ENCODE results near the gene C19orf18. TPM values are rescaled to one million over a fixed set of nuclear protein-coding genes. Genes with fewer than 3 reads are reported as not detected.
A peak's percentile ranks its signal among the peaks of the same experiment; 100 is the strongest.

The C19orf18 gene
- total and polyA plus RNA-seq, 5 donors: 2.1 to 2.9 (median 2.8) TPM

GRCh38 chr19:58003174-58003828 lies 29.0 kb upstream of the C19orf18 start:
- peak in 1 of 2 donors; percentile 34 for ATAC-seq
- Histone ChIP-seq H3K27me3 (ENCODE audit: control insufficient read depth, insufficient read depth) (no peaks in the 10 kb centered on the region), H3K9me3 (ENCODE audit: control insufficient read depth, low read length) (peaks cover 5% of the 10 kb centered on the region), H3K4me3 (ENCODE audit: low read length) (peak overlapping the region; percentile 85), H3K27ac (ENCODE audit: low read length) (peak overlapping the region; percentile 69), H3K4me1 (ENCODE audit: control insufficient read depth, insufficient read depth, low read length) (peaks cover 6% of the 10 kb centered on the region)
- intact Hi-C loops (cut with DNase I): no loop called here
- WGBS: 20% methylated on average over 31 of the region's 31 CpGs
- no peak for DNase-seq

- Histone ChIP-seq H3K9me3 (ENCODE audit: control insufficient read depth, low read length) (peaks cover 5% of the 10 kb centered on the region), H3K27ac (ENCODE audit: low read length) (peak within 1 kb of the TSS; percentile 87), H3K4me1 (ENCODE audit: control insufficient read depth, insufficient read depth, low read length) (peaks cover 6% of the 10 kb centered on the region), H3K27me3 (ENCODE audit: control insufficient read depth, insufficient read depth) (no peaks in the 10 kb centered on the region), H3K4me3 (ENCODE audit: low read length) (peak within 1 kb of the TSS; percentile 85)
- ATAC-seq (peak; percentile 98 to 99), DNase-seq (peak; percentile 91 to 96 (median 95))
- intact Hi-C loops (cut with DNase I): no loop called here
- WGBS: under 1% methylated on average over 91 of the region's 91 CpGs
Measured at GRCh38 chr19:58002384-58003173, 28.2 kb upstream of the C19orf18 start, which contains the start of gene ZNF606. TSS of gene ZNF606 (minus strand) at chr19:58002820. CDS start at chr19:58001319, 1,501 bp downstream.

DNA sequence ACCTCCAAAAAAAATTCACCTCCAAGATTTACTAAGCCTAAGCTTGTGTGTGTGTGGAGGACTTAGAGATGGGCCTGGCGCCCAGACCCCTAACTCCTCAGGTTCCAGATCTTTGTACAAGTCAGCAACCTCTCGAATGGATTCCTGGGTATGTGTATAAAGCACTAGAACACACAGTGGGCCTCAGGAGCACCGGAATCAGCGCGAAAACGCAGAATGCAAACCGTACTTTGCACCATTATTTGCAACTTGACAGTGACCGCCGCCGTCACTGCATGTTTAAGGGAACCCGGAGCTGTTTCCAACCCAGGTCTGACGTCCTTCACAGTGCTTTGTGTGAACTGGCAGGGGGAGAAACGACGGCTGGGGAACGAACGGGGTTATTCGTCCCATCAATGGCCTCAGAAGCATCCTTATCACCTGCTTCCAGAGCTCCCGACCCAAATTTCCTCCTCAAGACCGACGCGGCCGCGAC lies 27.6 kb upstream of the C19orf18 start:
- H3K4me1 ChIP-seq (ENCODE audit: control insufficient read depth, insufficient read depth, low read length): peaks cover 6% of the 10 kb centered on the region
- peaks cover 2% of the 10 kb centered on the region for H3K9me3 ChIP-seq (ENCODE audit: control insufficient read depth, low read length)
- ATAC-seq (peak; percentile 6 to 11), DNase-seq (no peak)
- H3K4me3 ChIP-seq (ENCODE audit: low read length): peak overlapping the region; percentile 85
- intact Hi-C loops (cut with DNase I): no loop called here
- no peaks in the 10 kb centered on the region for H3K27me3 ChIP-seq (ENCODE audit: control insufficient read depth, insufficient read depth)
- under 1% methylated on average over 23 of the region's 23 CpGs for WGBS
- peak overlapping the region; percentile 87 for H3K27ac ChIP-seq (ENCODE audit: low read length)

- H3K4me3 ChIP-seq (ENCODE audit: low read length): no peak overlapping the region
- H3K27me3 ChIP-seq (ENCODE audit: control insufficient read depth, insufficient read depth): no peaks in the 10 kb centered on the region
- WGBS: 95% methylated on average over 4 of the region's 4 CpGs
- intact Hi-C loops (cut with DNase I): no loop called here
- DNase-seq (no peak), ATAC-seq (no peak)
- H3K27ac ChIP-seq (ENCODE audit: low read length): no peak overlapping the region
- H3K9me3 ChIP-seq (ENCODE audit: control insufficient read depth, low read length): peaks cover 4% of the 10 kb centered on the region
- peaks cover 6% of the 10 kb centered on the region for H3K4me1 ChIP-seq (ENCODE audit: control insufficient read depth, insufficient read depth, low read length)
Measured at GRCh38 chr19:58000677-58001076, 26.3 kb upstream of the C19orf18 start.

DNA sequence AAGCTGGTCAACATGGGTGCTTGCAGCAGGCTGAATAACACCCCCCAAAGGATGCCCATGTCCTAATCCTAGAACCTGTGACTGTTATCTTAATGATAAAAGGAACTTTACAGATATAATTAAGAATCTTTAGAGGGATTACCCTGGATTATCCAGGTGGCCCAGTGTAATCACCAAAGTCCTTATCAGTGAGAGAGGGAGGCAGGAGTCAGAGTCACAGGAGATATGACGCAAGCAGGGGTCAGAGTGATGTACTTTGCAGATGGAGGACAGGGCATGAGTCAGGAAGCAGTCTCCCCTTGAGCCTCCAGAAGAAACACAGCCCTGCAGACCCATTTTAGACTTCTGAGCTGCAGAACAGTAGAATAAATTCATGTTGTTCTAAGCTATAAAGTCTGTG lies 18.5 kb upstream of the C19orf18 start:
- Histone ChIP-seq H3K9me3 (ENCODE audit: control insufficient read depth, low read length) (peaks cover 25% of the 10 kb centered on the region), H3K4me1 (ENCODE audit: control insufficient read depth, insufficient read depth, low read length) (no peaks in the 10 kb centered on the region), H3K27ac (ENCODE audit: low read length) (no peak overlapping the region), H3K27me3 (ENCODE audit: control insufficient read depth, insufficient read depth) (no peaks in the 10 kb centered on the region), H3K4me3 (ENCODE audit: low read length) (no peak overlapping the region)
- ATAC-seq (no peak), DNase-seq (no peak)
- intact Hi-C loops (cut with DNase I): no loop called here
- 94% methylated on average over 1 of the region's 1 CpG for WGBS

- Histone ChIP-seq H3K27ac (ENCODE audit: low read length) (no peak overlapping the region), H3K4me3 (ENCODE audit: low read length) (no peak overlapping the region), H3K9me3 (ENCODE audit: control insufficient read depth, low read length) (peaks cover 45% of the 10 kb centered on the region), H3K4me1 (ENCODE audit: control insufficient read depth, insufficient read depth, low read length) (no peaks in the 10 kb centered on the region), H3K27me3 (ENCODE audit: control insufficient read depth, insufficient read depth) (no peaks in the 10 kb centered on the region)
- DNase-seq (no peak), ATAC-seq (no peak)
- 98% methylated on average over 3 of the region's 3 CpGs for WGBS
- intact Hi-C loops (cut with DNase I): no loop called here
Measured at GRCh38 chr19:57978586-57979289, 4.4 kb upstream of the C19orf18 start.

- intact Hi-C loops (cut with DNase I): no loop called here
- H3K9me3 ChIP-seq (ENCODE audit: control insufficient read depth, low read length): peaks cover 13% of the 10 kb centered on the region
- 94% methylated on average over 8 of the region's 8 CpGs for WGBS
Measured at GRCh38 chr19:57964761-57965160, 9.6 kb downstream of the C19orf18 start.

GRCh38 chr19:57961785-57962184 lies 12.5 kb downstream of the C19orf18 start:
- Histone ChIP-seq H3K4me1 (ENCODE audit: control insufficient read depth, insufficient read depth, low read length) (no peaks in the 10 kb centered on the region), H3K27me3 (ENCODE audit: control insufficient read depth, insufficient read depth) (no peaks in the 10 kb centered on the region), H3K4me3 (ENCODE audit: low read length) (no peak overlapping the region), H3K27ac (ENCODE audit: low read length) (no peak overlapping the region), H3K9me3 (ENCODE audit: control insufficient read depth, low read length) (peaks cover 7% of the 10 kb centered on the region)
- 87% methylated on average over 1 of the region's 1 CpG for WGBS
- DNase-seq (no peak), ATAC-seq (no peak)
- intact Hi-C loops (cut with DNase I): no loop called here

More at GRCh38 chr19:57964761-57965160, 9.6 kb downstream of the C19orf18 start:
- no peak overlapping the region for H3K27ac ChIP-seq (ENCODE audit: low read length)
- H3K4me1 ChIP-seq (ENCODE audit: control insufficient read depth, insufficient read depth, low read length): no peaks in the 10 kb centered on the region
- no peak overlapping the region for H3K4me3 ChIP-seq (ENCODE audit: low read length)
- no peaks in the 10 kb centered on the region for H3K27me3 ChIP-seq (ENCODE audit: control insufficient read depth, insufficient read depth)
- DNase-seq (no peak), ATAC-seq (no peak)

DNA sequence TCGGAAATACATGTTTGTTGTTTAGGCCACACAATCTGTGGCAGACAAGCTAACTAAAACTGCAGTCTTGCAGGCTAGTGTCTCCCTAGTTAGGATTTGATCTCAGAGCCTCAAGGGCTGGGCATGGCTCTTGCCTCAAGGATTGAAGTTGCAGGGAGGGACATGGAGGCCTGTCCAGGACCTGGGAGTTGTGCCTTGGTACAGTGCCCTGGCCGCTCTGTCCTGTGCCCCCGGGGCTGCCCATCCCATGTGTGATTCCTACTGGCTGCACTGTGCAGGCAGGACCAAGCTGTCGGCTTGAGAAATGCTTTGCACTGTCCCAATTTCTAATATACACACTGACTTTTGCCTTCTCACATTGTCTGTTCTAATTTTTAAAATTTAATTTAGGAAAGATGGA lies 19.3 kb downstream of the C19orf18 start:
- Histone ChIP-seq H3K27ac (ENCODE audit: low read length) (no peak overlapping the region), H3K4me1 (ENCODE audit: control insufficient read depth, insufficient read depth, low read length) (no peaks in the 10 kb centered on the region), H3K27me3 (ENCODE audit: control insufficient read depth, insufficient read depth) (no peaks in the 10 kb centered on the region), H3K9me3 (ENCODE audit: control insufficient read depth, low read length) (peaks cover 2% of the 10 kb centered on the region), H3K4me3 (ENCODE audit: low read length) (no peak overlapping the region)
- DNase-seq: no peak
- no peak for ATAC-seq
- intact Hi-C loops (cut with DNase I): loop anchor here in 1 of 4 donors (5.0 kb wide), 1 partner anchor 32 kb away; no protein-coding TSS in a partner anchor
- 90% methylated on average over 4 of the region's 4 CpGs for WGBS

DNA sequence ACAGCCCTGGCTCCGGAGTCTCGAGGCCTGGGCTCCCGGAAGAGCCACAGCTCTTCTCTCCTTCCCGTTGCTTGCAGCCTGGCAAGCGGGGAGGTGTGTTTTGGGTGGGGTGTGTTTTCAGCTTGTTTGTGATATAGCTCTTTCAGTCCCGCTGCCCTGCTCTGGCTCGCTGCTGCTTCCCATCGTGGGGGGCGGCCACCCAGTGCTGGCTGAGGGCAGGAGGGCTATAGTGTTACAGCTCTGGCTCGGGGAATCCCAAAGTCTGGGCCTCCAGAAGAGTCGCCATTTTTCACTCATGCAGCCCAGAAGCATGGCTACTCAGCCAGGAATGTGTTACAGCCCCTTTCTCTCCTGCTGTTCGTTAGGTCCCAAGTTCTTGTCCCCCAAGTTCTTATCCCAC lies 24.6 kb downstream of the C19orf18 start:
- intact Hi-C loops (cut with DNase I): loop anchor here in 1 of 4 donors (5.0 kb wide), 1 partner anchor 38 kb away; no protein-coding TSS in a partner anchor
- Histone ChIP-seq H3K27me3 (ENCODE audit: control insufficient read depth, insufficient read depth) (no peaks in the 10 kb centered on the region), H3K4me3 (ENCODE audit: low read length) (no peak overlapping the region), H3K9me3 (ENCODE audit: control insufficient read depth, low read length) (no peaks in the 10 kb centered on the region), H3K27ac (ENCODE audit: low read length) (no peak overlapping the region), H3K4me1 (ENCODE audit: control insufficient read depth, insufficient read depth, low read length) (peaks cover 7% of the 10 kb centered on the region)
- WGBS: 91% methylated on average over 12 of the region's 12 CpGs
- no peak for DNase-seq
- no peak for ATAC-seq
